Myocyte (in vitro differentiated cells): ENCODE results near the gene AFF1. TPM values are rescaled to one million over a fixed set of nuclear protein-coding genes. Genes with fewer than 3 reads are reported as not detected.

Experiments
- DNase-seq: peaks from one replicate; pipeline ENCODE4 v3.0.0-alpha.2; 2012; ENCODE audit warnings: low read depth
- total RNA-seq: library from RNA; depleted of rRNA; stranded (reverse); fragments of >200 nt; gene quantifications from 2 replicates; pipeline ENCODE4 v1.2.3, GENCODE V29; 2014

AFF1 gene
- total RNA-seq, 1 donor from 2014 or later = 13.7 TPM

DNA sequence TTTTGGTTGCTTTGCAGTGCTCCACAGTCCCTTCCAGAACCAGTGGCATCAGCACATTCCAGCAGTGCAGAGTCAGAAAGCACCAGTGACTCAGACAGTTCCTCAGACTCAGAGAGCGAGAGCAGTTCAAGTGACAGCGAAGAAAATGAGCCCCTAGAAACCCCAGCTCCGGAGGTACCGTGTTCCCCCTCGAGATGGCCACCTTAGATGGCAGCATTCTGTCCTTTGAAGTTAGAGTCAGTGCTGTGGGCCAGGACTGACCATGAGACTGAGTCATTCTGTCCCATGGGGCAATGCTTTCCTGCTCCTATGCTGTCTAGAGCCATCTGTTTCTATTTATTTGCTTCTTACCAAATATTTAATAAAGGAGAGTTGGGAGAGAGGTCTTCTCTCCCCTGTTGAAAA lies 173.3 kb downstream of the AFF1 start:
- peak; percentile 92 for DNase-seq

DNA sequence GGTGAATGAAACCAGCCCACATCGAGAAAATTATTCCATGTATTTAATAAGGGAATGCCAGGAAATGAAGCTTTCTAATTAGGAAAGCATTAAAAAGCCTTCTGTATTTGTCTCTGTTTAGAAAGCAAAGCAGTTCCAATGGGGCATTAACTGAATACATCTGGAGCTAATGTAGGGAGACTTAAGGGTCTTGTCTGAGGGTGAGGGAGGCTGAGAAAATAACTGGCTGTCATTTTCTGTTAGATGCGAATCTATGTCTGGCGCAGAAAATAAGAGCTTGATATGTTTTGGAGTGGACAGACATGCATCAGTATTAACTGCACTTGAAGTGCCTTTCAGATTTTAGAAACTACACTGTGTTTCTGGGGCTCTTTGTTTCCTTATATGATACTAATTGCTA lies 174.3 kb downstream of the AFF1 start:
- no peak for DNase-seq

DNA sequence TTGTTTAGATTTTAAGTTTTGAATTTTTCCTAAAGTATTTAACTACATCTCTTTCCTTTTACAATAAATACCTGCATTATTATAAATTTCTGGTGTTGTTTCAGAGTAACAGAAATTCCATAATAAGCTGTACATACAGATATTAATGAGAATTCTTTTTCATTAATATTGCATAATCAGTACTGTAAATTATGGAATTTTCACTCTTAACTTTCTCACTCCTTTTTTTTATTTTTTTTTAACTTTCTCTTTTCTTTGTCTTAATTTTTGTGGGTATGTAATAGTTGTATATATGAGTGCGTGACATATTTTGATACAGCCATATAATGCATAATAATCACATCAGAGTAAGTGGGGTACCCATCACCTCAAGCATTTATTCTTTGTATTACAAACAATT lies 175.1 kb downstream of the AFF1 start:
- DNase-seq = no peak

DNA sequence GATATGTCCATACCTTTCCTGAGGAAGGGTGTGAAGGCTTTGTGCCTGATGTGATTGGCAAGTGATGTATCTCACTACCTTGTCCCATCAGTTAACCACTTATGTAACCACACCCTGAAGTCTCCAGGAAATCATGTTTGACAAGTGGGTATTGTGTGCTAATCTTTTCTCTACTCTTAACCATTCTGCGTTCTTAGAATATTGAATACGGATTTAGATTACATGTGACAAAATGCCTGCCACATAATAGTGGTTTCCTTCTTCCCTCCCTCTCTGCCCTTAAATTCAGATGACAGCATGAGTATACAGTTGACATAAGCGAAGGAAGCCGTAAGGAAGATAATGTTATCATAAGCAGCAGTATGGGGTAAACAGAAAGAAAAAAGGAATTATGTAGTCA lies 177.3 kb downstream of the AFF1 start:
- no peak for DNase-seq

DNA sequence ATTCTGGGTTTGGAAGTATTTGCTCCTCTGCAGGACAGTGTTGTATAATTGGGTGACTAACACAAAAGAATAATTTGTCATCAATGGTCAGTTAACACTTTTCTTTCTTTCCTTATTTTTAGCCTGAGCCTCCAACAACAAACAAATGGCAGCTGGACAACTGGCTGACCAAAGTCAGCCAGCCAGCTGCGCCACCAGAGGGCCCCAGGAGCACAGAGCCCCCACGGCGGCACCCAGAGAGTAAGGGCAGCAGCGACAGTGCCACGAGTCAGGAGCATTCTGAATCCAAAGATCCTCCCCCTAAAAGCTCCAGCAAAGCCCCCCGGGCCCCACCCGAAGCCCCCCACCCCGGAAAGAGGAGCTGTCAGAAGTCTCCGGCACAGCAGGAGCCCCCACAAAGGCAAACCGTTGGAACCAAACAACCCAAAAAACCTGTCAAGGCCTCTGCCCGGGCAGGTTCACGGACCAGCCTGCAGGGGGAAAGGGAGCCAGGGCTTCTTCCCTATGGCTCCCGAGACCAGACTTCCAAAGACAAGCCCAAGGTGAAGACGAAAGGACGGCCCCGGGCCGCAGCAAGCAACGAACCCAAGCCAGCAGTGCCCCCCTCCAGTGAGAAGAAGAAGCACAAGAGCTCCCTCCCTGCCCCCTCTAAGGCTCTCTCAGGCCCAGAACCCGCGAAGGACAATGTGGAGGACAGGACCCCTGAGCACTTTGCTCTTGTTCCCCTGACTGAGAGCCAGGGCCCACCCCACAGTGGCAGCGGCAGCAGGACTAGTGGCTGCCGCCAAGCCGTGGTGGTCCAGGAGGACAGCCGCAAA lies 179.6 kb downstream of the AFF1 start:
- peak; percentile 52 for DNase-seq

DNA sequence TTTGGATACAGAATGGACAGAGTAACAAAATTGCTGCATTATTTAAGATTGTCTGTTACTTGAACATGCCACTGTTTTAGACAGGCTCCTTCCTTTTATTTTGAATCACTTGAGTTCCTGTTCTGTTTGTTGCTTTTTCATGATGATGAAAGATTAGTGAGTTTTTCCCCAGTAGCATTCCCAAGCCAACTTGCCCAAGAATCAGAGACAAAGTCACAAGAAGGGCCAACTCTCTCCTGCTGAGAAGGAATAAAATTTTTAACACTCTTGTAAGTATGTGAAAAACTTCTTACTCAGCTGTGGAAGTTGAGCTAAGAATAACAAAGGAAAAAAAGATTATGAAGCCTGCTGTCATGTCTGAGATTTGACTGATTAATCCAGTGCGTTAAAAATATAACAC lies 181.4 kb downstream of the AFF1 start:
- DNase-seq = no peak

DNA sequence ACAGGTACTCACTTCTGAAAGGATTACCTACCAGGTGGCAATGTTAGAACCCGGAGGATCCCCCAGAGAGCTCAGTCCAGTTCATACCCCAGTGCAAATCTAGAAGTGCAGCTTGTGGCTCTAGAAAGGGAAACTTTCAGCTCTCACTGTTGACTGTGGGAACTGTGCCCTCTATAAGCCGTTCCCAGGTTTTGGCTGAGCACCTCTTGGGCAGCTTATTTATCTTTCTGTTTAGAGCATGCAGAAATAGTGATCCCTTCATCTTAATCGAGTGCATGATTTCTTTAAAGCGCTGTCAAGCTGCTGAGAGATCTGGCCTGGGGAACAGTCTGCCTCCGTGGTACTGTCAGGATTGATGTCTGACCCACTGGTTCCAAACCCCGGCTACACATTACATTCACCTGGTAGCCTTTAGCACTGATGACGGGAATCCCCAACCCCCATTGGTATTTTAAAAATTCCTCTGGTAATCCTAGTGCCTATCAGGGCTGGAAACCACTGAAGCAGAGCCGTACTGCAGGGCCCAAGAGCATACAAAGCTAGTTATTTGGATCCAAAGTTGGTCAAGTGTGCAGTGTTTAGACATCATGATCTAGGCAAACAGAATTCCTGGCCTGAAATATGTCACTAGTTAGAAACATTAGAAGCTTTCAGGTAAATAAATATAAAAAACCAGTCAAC lies 182.4 kb downstream of the AFF1 start:
- no peak for DNase-seq

DNA sequence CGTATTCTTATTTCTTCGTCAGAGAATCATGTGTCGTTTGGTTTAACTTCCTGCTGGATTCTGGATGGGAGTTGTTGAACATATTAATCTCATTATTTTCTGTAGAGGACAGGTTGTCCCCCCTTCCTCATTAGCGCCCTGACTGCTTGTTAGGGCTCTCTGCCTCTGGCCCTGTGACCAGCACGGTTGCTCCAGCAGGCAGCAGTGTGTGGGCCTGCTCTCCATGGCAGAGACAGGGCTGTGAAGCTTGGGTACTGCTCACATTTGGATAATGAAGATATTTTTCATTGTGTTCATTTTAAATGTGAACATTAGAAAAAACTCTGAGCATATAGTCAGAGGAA lies 182.9 kb downstream of the AFF1 start:
- DNase-seq = no peak

DNA sequence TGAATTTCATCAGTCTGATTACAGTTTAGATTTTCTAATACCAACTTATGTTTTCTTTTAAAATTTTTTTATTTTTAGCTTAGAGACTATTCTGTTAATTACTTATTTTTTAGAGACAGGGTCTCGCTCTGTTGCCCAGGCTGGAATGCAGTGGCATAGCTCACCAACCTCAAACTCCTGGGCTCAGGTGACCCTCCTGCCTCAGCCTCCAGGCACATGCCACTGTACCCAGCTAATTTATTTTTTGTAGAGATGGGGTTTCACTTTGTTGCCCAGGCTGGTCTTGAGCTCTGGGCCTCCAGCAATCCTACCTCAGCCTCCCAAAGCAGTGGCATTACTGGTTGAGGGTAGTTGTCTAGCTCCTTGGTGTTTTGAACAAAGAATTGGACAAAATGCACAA lies 183.6 kb downstream of the AFF1 start:
- no peak for DNase-seq

DNA sequence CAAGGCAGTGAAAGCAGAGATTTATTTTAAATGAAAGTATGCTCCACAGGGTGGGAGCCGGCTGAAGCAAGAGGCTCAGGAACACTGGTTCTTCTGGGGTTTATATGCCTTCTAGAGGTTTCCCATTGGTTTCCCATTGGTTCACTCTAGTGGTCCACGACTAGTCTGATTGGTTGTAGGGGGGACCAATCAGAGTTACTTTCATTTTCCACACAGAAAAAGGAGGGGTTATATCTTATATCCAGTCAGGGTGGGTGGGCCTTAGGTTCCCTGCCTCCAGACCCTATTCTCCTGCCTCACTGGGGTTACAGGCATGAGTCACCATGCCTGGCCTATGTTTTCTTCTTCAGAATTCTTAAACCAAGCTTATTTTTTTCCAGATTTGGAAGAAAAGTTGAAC lies 184.0 kb downstream of the AFF1 start:
- DNase-seq = no peak

DNA sequence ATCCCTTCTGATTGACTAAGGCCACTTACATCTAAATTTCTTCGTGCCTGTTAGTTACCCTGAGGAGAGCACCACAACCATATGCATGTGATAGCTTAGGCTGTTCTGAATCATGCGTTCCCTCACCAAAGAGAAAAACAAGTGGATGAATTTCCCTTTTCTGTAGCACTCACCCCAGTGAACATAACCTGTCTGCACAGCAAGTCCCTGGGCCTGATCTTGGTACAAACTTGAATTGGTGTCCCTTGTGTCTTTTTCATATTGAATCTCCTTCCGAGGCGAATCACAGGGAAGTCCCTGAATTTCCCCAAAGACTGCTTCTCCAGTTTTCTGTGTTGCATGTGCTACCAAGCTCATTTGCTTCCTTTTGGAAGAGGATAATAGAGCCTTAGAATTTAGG lies 185.2 kb downstream of the AFF1 start:
- no peak for DNase-seq

DNA sequence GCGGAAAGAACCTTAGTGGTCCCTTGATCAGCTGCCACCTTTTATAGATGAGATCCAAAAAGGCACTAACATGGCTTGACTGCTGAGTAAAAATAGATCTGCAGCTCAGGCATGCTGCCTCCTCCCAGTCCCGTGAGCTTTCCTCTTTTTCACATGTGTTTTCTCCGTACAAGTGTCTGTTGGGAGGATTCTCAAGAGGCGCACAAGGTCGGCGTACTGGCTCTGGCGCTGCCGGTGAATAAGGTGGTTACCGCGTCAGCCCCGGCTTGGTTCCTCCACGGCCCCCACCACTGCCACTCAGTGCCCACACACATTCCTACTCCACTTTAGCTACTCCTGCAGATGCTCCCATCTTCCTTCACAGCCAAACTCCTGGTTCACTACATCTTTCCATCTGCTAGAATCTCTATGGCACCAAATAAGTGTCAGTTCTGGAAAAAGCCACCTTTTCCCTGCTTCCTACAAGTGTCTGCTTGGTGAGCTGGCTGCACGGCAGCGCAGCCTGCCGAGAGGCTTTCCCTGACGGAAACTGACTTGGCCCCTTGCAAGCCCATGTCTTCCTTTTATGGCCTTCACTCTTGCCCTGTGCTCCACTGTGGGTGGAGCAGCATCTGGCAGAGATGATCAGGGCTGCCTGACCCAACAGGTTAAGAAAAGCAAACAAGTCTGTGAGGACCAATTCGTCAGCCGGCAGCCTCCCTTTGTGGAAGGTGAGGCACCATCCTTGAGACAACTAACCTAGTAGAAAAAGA lies 185.8 kb downstream of the AFF1 start:
- DNase-seq = no peak

DNA sequence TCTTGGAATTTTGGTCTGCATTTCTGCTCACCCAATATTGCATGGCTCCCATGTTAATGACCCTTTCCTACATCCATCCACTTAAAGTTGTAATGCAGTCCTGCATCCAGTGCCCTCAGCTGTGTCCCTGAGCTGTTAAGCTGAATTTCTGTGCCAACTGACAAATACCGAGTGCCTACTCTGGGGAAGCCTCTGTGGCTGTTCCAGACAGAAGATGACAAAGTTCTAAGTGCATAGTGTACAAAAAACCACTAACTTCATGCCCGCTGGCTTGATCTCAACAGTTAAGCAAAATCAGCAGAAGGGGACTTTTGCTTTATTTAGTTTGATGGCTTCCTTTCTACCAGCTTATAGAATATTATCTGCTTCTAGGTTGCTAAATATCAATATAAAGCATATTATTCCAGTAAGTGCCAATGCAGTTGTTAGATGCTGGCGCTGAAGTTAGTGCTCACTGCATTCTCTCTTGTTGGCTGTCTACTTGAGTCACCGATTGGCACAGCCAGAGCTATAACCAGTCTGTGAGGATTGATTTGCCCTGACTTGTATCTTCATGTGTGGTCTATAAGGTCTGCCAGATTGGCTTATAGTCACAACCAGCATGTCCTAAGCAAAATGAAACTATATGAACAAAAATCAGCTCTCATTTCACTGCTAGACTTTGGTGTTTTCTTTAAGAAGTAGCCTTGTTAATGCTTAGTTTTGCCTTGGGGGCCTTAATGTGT lies 186.7 kb downstream of the AFF1 start:
- DNase-seq = no peak

DNA sequence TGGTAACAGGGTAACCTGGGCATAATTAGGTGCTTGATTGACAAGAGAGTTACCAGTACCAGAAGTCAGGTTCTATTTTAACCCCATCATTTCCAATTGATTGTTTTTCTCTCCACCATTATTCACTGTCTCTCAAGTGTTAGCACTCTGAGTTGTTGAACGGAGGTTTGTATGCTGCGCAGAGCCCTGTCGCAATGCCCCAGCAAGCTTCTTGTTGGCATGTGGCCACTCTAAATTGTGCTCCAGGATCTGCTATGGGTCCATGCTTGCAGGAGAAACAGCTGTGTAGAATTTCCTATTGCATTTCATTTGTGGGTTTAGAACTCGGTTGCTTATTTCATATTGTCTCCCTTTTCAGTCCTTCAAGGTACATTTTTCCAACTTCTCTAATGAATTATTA lies 187.4 kb downstream of the AFF1 start:
- no peak for DNase-seq

DNA sequence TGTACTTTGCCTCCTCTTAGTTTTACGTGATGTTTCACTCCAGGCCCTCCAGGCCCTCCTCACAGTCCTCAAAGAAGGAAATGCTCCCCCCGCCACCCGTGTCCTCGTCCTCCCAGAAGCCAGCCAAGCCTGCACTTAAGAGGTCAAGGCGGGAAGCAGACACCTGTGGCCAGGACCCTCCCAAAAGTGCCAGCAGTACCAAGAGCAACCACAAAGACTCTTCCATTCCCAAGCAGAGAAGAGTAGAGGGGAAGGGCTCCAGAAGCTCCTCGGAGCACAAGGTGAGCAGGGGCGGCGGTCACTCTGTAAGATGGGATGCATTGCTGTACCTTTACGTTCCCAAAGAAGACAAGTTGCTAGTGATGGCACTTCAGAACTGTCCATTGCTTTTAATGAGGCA lies 191.2 kb downstream of the AFF1 start:
- DNase-seq = no peak

DNA sequence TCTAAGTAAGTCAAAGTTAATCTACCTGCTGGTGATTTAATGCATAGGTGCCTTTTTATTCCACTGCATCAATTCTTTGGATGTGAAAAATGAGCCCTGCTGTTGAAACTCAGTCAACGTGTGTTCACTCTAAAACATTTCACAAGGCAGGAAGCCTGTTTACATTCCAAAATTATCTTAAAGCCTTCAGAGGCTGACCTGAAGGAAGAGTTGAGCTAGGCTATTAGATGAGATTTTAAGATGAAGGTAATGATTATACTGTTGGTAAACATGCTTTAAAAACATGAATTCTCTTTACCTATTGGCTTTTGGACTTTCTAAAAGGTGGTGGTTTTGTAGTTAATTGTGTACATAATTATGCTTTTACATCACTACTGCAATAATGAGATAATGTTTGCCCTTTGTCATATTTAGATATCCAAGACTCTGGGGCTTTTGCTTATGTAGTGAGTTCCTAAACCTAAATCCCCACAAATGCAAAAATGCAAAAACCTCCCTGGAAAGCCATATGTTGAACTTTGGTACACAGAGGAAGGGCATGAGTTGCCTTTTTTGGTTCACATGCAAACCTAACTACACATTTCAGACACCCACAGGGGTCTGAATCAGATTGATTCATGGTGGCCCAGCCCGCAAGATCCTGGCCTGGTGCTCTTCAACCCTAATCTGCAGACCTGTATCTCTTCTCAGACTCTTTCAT lies 193.3 kb downstream of the AFF1 start:
- no peak for DNase-seq

DNA sequence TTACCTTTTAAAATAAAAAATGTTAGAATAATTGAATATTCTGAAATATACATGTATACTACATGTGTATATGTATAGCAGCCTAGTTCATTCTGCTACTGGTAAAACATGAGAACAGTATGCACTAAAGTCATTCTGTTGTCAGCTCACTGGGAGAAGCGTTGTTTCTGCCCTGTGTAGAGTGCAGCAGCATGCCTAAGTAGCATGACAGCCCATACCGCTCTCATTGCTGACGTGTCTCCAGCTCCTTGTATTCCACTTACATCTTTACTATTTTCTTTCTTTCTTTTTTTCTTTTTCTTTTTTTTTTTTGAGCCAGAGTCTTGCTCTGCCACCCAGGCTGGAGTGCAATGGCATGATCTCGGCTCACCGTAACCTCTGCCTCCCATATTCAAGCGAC lies 194.9 kb downstream of the AFF1 start:
- no peak for DNase-seq

DNA sequence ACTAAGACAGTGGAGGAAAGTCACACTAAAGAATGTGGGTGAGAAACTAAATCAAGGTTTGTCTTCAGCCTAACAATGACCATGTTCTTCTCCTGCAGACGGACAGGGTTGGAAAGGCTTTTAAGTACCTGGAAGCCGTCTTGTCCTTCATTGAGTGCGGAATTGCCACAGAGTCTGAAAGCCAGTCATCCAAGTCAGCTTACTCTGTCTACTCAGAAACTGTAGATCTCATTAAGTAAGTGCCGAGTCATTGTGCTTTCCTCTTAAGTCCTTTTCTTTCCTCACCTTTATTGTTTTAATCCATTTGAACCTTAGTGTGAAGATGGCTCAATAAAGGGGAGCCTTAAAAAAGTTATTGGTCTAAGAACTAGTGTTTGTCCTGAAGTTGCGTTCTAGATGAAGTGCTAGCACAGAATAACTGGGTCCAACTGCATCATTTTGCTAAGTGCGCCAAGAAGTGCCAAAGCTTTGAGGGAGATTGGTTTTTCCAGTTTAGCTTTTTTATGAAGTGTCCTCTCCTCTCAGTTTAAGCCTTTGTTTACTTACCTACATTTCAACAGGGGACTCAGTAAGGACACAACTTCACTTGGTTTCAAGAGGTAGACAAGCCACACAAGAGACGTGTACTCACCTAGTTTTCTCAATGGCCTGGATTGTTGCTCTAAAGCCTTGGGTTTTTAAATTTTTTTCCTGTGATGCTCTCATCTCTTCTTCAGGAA lies 196.3 kb downstream of the AFF1 start:
- DNase-seq = no peak

DNA sequence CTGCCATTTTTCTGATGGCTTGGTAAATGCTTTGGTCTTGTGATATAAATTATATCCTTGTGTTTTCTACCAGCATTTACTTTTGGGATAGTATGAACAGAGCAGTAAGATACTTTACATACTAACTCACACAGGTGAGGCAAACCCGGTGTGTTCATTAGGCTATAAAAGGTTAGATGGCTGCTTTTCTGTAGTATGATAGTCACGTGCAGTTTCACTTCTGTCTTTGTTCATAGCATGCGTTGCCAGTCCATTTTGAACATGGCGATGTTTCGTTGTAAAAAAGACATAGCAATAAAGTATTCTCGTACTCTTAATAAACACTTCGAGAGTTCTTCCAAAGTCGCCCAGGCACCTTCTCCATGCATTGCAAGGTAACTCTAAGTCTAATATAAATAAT lies 197.2 kb downstream of the AFF1 start:
- DNase-seq = no peak

DNA sequence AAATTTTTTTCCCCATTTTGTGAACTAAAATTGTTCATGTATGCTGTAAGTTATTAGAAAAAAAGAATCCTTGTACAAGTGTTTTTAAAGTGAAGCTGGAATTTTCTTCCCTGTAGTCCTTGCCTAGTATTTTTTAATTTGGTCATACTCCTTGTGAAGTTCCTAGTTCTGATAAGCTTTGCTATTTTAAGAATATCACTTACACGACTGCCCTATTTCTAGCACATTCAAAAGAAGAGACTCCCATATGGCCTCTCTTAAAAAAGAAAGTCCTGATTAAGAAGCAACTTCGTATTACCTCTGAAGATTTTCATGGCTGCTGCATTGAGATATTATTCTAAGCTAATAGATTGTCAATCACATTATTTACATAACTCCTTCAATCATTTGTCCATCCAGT lies 198.4 kb downstream of the AFF1 start:
- DNase-seq = no peak
